Breast epithelium (tissue), 4 donors: ENCODE data around the gene CSRP2. TPM values are rescaled to one million over a fixed set of nuclear protein-coding genes. Genes with fewer than 3 reads are reported as not detected.
A peak's percentile ranks its signal among the peaks of the same experiment; 100 is the strongest.

Source experiments
- DNase-seq, 2 donors: peaks; one replicate each; pipeline ENCODE4 v3.0.0-alpha.2; 2019; ENCODE audit warnings: low spot score in 2 of 2
- H3K27ac ChIP-seq, 2 donors: fragments of 200-600 bp; sonication (generic) in 1 of 2; one replicate each; pipeline ENCODE4 v1.5.1; 2016 to 2019; ENCODE audit warnings: mild to moderate bottlenecking in 1 of 2
- H3K27me3 ChIP-seq, 2 donors: fragments of 200-600 bp; sonication (generic) in 1 of 2; one replicate each; pipeline versions ENCODE4 v1.5.1 to v1.6.0; 2017 to 2019; ENCODE audit warnings: control low read depth in 1 of 2, mild to moderate bottlenecking in 1 of 2
- H3K36me3 ChIP-seq: fragments of 200-600 bp; one replicate; pipeline ENCODE4 v1.5.1; 2019
- H3K4me1 ChIP-seq, 2 donors: fragments of 200-600 bp; sonication (generic); one replicate each; pipeline ENCODE4 v1.5.1; 2016 to 2019; ENCODE audit warnings: control low read depth in 1 of 2
- H3K4me3 ChIP-seq, 3 donors: fragments of 200-600 bp; sonication (generic); 1 replicate in 2 of 3; 2 replicates in 1 of 3; pipeline ENCODE4 v1.5.1; 2016 to 2019; ENCODE audit warnings: mild to moderate bottlenecking in 3 of 3, moderate library complexity in 2 of 3
- H3K9me3 ChIP-seq, 2 donors: fragments of 200-600 bp; sonication (generic) in 1 of 2; one replicate each; pipeline ENCODE4 v1.5.1; 2016 to 2019; ENCODE audit warnings: control low read depth in 1 of 2
- POLR2A ChIP-seq: fragments of 450-650 bp; IDR thresholded peaks from one replicate; pipeline ENCODE4 v1.6.1; 2016; ENCODE audit warnings: antibody characterized with exemption, mild to moderate bottlenecking, moderate library complexity
- POLR2AphosphoS5 ChIP-seq, 3 donors: sonication (generic); formaldehyde crosslinking; IDR thresholded peaks; one replicate each; pipeline ENCODE4 v1.6.1; 2017; ENCODE audit warnings: antibody characterized with exemption in 3 of 3
- intact Hi-C: fragments of 100-400 bp; cut with DNase I; formaldehyde crosslinking; loops from one replicate; pipeline ENCODE4 v1.15.1; 2023; ENCODE audit warnings: low total_unique reads
- total RNA-seq, 3 donors: library from RNA; depleted of rRNA; stranded (reverse); fragments of >200 nt; gene quantifications; one replicate each; pipeline ENCODE4 v1.1.0, GENCODE V29; 2016
- TF ChIP-seq, protein P1 (sequence below), 3 donors: fragments of 450-650 bp; IDR thresholded peaks; one replicate each; pipeline ENCODE4 v1.5.1; 2016 to 2017; ENCODE audit warnings: antibody characterized with exemption in 3 of 3, mild to moderate bottlenecking in 3 of 3, moderate library complexity in 3 of 3

Gene CSRP2
- total RNA-seq, 3 donors from 2014 or later, result 23.3 to 89.5 (median 38.3) TPM

DNA sequence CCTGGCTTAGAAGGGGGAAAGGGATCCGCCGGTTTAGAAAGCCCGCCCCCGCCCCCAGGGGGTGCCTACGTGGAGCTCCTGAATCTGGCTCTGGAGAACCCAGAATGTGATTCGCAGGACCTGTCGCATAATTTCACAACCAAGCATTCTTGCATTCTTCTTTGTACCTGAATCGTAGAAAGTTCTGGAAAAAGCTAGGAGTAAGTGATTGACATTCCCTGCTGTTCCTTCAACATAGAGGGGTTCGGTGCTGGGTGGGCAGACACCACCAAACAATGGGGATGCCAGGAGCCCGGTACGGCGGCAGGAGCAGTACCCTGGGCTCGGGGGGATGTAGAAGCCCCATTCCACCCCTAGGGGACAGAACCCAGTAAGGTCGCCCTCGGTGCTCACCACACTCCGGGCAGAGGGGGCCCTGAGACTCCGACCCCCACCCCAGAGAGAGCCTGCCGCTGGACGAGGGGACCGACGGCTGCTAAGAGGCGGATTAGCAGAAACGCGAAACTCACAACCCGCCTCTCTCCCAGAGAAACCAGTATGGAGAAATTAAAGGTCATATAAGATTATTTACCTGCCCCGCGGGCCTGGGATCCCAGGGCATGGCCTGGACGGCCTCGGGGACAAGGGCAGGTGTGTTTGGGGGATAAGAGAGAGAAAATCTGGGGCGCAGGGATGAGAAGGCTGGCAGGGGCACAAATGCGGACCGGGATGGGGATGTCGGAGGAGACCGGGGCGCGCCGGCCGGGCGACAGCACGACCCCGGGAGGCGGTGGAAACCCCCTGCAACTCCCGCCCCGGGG is 520 bp downstream of the CSRP2 start:
- TF ChIP-seq, protein P1, sequence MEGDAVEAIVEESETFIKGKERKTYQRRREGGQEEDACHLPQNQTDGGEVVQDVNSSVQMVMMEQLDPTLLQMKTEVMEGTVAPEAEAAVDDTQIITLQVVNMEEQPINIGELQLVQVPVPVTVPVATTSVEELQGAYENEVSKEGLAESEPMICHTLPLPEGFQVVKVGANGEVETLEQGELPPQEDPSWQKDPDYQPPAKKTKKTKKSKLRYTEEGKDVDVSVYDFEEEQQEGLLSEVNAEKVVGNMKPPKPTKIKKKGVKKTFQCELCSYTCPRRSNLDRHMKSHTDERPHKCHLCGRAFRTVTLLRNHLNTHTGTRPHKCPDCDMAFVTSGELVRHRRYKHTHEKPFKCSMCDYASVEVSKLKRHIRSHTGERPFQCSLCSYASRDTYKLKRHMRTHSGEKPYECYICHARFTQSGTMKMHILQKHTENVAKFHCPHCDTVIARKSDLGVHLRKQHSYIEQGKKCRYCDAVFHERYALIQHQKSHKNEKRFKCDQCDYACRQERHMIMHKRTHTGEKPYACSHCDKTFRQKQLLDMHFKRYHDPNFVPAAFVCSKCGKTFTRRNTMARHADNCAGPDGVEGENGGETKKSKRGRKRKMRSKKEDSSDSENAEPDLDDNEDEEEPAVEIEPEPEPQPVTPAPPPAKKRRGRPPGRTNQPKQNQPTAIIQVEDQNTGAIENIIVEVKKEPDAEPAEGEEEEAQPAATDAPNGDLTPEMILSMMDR (IDR thresholded peaks at IDR 0.05), result peak in 2 of 3 donors; percentile 13 to 22
- no peak for TF ChIP-seq POLR2A
- peak in 1 of 3 donors; percentile 6 for TF ChIP-seq POLR2AphosphoS5 (IDR thresholded peaks at IDR 0.05)
- Histone ChIP-seq H3K36me3 (no peaks in the 10 kb centered on the region), H3K27ac (peak overlapping the region; percentile 88 to 96), H3K27me3 (no peaks in the 10 kb centered on the region), H3K4me1 (no peaks in the 10 kb centered on the region), H3K9me3 (peaks cover 0 to 2% of the 10 kb centered on the region in 2 donors), H3K4me3 (peak overlapping the region; percentile 66 to 96 (median 66))
- peak in 1 of 2 donors; percentile 55 for DNase-seq
- intact Hi-C loops, result no loop called here

DNA sequence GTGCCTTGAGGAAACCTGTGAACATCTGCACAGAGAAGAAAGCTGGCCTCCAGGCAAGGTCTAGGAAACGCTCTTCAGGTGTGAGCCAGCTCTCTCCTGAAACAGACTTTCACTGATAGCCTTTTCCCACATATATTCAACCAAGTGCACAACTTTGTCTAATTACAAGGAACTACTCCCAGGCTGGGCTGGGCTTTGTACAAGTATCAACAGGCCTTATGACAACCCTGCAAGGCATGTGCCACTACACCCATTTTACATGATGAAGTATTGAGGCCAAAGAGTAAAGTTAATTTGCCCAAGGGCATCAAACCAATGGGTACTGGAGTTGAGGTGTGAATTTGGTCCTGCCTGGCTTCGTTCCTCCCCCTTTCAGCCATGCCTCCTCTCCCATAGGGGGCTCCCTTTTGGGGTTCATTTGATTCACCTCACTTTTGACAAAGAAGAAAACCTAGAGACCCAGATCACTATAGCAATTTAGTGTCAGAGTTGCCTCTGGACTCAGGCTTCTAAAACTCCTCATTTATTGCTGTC is 2.1 kb downstream of the CSRP2 start:
- DNase-seq, result no peak
- Histone ChIP-seq H3K4me1 (no peaks in the 10 kb centered on the region), H3K27ac (no peak overlapping the region), H3K36me3 (no peaks in the 10 kb centered on the region), H3K27me3 (no peaks in the 10 kb centered on the region), H3K9me3 (no peaks in the 10 kb centered on the region), H3K4me3 (no peak overlapping the region)
- intact Hi-C loops, result no loop called here
- no peak for TF ChIP-seq POLR2A
- TF ChIP-seq, protein P1 (IDR thresholded peaks at IDR 0.05), result no peak
- TF ChIP-seq POLR2AphosphoS5 (IDR thresholded peaks at IDR 0.05), result no peak

DNA sequence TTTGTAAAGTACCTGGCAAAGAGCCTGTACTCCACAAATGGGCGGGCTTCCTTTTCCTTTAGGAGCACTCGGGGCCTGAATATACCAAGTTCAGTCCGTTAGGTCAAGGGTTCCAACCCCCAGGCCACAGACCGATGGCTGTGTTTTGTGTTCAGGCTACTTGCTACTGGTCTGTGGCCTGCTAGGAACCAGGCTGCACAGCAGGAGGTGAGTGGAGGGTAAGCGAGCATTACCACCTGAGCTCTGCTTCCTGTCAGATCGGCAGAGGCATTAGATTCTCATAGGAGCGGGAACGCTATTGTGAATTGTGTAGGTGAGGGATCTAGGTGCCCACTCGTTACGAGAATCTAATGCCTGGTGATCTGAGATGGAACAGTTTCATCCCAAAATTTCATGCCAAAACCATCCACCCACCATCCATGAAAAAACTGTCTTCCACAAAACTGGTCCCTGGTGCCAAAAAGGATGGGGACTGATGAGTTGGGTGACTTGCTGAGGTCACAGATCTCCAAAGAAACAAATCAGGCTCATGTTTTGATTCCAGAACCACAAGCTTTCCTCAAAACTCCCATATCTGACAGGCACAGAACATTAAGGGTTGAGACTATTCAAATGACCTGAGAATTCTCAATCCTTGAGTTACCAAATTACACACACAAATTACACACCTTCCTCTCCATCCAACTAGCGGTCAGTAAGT is 4.2 kb downstream of the CSRP2 start:
- H3K4me3 ChIP-seq, result no peak overlapping the region
- H3K4me1 ChIP-seq, result no peaks in the 10 kb centered on the region
- DNase-seq, result no peak
- intact Hi-C loops, result no loop called here
- H3K27me3 ChIP-seq, result no peaks in the 10 kb centered on the region
- H3K27ac ChIP-seq, result no peak overlapping the region
- TF ChIP-seq, protein P1 (IDR thresholded peaks at IDR 0.05), result no peak
- TF ChIP-seq POLR2A, result no peak
- TF ChIP-seq POLR2AphosphoS5 (IDR thresholded peaks at IDR 0.05), result no peak
- no peaks in the 10 kb centered on the region for H3K9me3 ChIP-seq
- no peaks in the 10 kb centered on the region for H3K36me3 ChIP-seq

DNA sequence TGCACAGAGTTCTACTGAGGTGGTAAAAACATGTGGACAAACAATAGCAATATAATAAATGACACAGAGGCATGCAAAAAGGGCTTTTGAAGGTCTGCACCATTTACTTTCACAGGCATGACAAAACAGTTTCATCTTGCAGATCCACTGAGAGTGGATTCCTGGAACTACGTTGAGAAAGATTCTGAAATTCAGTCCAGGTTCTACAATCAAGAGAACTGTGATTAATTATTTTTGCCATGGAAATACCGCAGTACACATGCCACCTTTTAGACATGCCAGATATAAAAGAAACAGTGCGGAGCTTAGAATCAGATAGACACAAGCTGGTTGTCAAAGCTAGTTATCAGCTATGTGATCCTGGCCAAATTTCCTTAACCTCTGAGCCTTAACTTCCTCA is 4.8 kb downstream of the CSRP2 start:
- Histone ChIP-seq H3K4me3 (no peak overlapping the region), H3K27me3 (no peaks in the 10 kb centered on the region), H3K36me3 (no peaks in the 10 kb centered on the region), H3K4me1 (no peaks in the 10 kb centered on the region), H3K27ac (no peak overlapping the region), H3K9me3 (no peaks in the 10 kb centered on the region)
- no peak for TF ChIP-seq POLR2AphosphoS5 (IDR thresholded peaks at IDR 0.05)
- TF ChIP-seq POLR2A, result no peak
- TF ChIP-seq, protein P1 (IDR thresholded peaks at IDR 0.05), result no peak
- no peak for DNase-seq
- intact Hi-C loops, result no loop called here

DNA sequence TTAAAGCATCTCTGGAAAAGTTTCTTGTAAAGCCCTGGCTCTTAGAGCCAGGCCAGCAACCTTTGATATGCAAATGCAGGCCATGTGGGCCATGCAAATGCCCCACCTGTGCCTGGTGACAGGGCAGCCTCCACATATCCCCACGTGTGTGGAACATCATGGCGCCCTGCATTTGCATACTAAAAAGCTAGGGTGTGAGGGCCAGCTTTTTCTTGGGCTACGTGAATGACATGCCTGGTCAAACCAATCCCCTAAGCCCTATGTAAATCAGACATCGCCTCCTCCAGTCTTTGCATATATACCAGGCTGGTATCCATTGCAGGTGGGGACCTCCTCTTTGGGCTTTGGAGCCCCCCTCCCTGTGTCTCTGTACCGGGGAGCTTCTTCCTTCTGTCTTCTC is 6.4 kb downstream of the CSRP2 start:
- H3K27me3 ChIP-seq, result no peaks in the 10 kb centered on the region
- DNase-seq, result no peak
- no peaks in the 10 kb centered on the region for H3K36me3 ChIP-seq
- H3K27ac ChIP-seq, result no peak overlapping the region
- intact Hi-C loops, result no loop called here
- H3K4me1 ChIP-seq, result no peaks in the 10 kb centered on the region
- TF ChIP-seq, protein P1 (IDR thresholded peaks at IDR 0.05), result no peak
- H3K4me3 ChIP-seq, result no peak overlapping the region
- H3K9me3 ChIP-seq, result no peaks in the 10 kb centered on the region
